SK-N-DZ (cell line): ENCODE results near the gene WWOX.

Experiments
- DNase-seq: peaks from one replicate; pipeline ENCODE4 v3.0.0-alpha.2; 2015; ENCODE audit warnings: low spot score

Gene WWOX

DNA sequence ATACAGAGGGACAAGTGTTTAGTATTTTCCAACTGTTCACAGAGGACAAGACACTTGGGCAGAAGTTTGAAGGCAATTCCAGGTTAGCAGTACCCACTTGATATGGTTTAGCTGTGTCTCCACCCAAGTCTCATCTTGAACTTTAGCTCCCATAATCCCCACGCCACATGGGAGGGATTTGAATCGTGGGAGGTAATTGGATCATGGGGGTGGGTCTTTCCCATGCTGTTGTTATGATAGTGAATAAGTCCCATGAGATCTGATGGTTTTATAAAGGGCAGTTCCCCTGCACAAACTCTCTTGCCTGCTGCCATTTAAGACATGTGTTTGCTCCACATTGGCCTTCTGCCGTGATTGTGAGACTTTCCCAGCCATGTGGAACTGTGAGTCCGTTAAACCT, 832.2 kb downstream of the WWOX start:
- DNase-seq = no peak

DNA sequence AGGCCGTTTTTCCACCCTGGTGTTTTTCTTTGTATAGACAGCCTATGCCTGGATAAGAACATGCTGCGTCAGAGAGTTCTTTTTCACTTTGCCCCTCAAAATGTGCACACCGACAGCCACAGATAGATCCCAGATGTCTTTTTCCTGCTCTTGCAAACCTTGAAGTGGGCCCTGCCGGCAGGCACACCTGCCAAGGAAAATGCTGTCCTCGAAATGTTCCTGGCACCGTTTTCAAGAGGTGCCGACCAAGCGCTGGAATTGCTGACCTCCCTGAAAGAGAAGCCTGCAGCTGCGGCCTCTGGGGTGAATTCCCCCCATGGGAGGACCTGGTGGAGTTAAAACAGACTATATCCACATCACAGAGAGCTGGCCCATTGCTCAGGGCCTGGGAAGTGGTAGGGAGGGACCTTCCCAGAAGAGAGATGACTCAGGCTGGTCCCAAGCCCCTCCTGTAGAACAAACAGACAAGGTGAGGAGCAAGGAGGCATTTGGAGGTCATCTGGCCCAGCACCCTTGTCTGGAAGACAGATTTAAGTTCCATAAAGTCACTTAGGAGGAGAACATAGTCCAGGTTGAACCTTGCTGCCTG, 833.0 kb downstream of the WWOX start:
- DNase-seq = no peak

DNA sequence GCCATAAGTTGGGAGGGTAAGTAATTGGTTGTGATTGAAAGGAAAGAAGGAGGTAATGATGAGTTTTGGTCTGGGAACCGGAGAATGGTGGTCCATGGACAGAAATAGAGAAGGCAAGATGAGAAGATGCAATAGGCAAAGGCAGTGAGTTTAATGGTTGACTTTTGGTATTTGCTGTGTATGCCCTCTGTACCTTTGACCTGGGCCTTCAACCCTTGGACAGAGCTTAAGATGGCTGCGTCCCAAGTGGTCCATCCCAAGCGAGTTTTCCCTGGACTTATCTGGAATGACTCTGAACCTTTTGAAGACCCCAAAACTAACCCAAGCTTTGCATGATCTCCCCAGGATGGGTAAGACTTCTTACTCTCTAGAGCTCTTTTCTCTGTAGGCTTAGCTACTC, 836.6 kb downstream of the WWOX start:
- DNase-seq = no peak

DNA sequence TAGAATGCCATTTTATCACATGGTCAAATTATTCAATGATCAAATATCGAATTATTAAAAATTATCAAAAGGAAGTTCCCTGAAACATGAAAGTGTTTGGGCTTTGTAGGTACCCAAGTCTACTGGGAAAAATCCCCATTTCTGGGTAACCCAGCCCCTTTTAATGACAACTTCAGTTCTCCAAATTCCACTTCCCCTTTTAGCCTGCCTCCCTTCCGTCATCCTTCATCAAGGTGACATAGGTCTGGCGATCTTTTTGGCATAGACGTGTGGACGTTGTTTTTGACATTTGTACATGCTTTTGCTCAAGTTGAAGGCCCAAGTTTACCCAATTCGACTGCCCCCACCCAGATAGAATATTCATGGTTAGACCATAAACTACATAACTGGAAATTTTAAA, 840.1 kb downstream of the WWOX start:
- DNase-seq = no peak

DNA sequence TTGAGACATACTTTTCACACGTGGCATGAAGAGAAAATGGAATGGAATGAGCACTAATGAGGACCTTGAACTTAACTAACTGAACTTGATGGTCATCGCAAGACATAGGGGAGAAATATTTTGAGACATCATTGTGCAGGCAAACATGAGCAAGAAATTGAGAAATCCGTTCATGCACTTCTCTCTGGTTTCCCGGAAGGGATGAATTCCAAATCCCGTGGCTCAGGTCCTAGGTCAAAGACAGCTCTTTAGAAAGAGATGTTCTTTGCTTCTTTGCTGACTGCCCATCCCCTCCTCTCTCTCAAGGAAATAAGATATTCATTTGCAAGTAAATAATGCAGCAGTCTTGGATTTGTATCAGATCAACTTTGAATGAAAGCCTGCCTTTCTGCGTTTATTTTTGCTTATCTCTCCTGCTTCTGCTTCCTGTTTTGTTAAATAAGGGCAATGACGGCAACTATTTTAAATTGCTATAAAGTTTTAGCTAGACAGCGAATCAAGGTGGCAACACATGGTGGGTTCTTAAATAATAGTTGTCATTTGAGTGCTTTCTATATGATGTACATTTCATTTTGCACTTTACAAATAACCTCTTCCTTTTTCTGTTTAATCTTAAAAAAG, 843.3 kb downstream of the WWOX start:
- no peak for DNase-seq

DNA sequence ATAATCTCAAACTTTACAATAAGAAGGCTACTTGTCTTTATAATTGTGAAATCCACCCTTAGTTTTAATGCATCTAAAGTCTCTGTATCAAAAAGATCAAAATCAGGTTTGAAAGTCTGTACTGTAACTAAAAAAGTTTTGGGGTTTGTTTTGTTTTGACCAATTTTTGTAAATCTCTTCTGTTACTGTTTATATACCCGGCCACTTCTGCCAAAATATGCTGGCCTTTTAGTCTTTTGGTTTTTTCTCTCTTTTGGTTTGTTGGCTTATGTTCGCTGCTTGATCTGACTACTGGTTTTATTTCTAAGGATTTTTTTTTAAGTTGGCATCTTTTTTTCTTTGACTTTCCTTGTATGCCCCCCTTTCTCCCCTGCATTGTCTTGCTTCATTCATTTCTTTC, 845.9 kb downstream of the WWOX start:
- DNase-seq = no peak

DNA sequence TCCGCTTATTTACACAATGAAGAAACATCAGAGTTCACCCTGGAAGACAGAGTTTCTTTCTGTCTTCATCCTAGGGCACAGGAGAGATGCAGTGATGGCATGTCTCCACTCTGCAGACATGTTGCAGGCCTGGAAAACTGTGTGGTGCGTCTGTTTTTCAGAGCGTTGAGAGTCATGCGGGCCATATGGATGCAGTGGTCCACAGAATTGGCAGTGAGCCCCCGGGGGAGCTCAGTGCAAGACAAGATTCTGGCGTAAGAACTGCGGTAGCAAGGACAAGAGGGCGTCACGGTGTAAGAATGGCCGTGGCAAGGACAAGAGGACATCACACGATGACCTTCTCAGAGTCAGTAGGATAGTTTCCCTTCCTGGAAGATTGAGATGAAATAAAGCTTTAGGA, 847.1 kb downstream of the WWOX start:
- DNase-seq = peak; percentile 47

DNA sequence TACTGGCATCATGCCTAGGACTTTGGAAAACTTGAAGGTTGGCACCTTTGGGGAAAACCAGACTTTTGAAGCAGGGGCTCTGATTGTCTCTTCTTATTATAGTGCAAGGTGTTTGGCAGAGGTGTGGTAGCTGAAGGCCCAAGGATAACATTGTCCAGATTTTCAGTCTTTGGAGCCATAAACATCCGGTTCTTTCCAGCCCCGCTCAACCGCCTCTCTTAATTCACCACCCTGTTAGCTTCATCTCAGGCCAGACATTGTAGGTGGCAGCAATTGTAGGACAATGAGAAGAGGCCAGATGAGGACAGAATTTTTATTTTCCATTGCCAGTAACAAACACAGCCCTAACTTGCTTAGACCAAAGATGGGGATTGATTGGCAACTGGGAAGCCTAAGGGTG, 851.3 kb downstream of the WWOX start:
- no peak for DNase-seq

DNA sequence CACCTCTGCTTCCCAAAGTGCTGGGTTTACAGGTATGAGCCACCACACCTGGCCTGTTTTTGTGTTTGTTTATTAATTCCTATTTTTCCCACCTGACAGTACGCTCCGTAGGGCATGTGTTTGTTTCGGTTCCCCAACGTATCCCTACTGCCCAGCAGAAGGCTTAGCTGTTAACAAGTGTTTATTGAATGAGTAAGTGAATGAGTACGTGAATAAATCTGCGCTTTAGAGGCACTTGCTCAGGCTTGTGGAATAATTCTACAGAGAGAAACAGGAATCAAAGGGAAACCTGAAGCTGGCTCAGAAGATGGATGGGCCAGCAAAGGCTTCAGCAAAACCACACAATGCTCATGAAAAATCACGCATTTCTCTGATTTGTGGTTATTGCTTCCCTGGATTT, 853.2 kb downstream of the WWOX start:
- no peak for DNase-seq

DNA sequence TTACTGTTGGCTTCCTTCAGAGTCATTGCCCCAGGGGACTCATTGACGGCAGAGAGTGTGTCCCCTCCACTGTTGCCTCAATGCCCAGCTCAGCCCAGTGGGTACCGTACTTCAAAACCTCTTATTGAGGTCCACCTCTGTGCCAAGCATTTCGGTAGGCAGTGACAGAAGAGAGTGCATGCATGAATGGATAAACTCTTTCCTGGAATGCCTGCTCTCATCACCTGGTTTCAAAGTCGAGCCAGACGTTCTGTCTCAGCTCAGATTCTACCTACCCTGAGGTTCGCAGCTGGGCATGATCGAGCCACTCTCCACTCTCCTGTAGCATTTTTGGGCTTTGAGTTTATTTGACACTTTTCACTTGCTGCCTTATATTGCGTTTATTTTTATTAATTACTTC, 854.1 kb downstream of the WWOX start:
- no peak for DNase-seq

DNA sequence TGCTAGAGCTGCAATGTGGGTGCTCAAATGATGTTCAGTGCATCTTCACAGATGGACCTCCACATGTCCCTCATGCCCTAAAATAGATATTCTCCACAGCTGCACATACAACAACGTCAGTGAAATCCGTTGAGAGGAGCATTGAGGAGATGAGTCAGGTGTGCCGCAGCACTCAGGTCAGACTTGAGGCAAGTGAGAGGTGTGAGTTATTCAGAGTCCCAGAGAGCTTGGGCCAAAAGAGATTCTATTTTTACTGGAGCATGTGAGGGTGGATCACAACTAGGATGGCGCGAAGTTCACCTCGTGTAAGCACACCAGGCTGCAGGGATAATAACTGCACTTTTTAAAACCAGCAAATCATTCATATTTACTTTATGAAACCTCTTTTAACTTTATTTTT, 855.8 kb downstream of the WWOX start:
- DNase-seq = no peak

DNA sequence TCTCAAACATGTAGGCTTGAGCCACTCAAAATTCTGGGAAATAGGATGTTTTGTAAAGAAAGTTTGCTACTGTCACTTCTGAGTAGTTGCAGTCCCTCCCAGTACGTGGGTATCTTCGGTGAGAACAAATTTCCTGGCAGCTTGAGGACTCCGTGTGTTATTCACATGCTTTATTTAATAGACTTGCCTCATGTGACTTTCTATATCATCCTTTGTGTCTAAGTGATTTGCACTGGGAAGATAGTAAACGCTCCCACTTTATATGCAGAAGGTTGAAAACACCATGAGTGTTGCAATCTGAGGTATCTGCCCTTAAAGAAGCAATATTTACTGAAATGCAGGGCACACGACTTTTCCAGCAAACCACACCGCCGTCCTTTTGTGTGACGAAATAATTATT, 857.4 kb downstream of the WWOX start:
- no peak for DNase-seq

DNA sequence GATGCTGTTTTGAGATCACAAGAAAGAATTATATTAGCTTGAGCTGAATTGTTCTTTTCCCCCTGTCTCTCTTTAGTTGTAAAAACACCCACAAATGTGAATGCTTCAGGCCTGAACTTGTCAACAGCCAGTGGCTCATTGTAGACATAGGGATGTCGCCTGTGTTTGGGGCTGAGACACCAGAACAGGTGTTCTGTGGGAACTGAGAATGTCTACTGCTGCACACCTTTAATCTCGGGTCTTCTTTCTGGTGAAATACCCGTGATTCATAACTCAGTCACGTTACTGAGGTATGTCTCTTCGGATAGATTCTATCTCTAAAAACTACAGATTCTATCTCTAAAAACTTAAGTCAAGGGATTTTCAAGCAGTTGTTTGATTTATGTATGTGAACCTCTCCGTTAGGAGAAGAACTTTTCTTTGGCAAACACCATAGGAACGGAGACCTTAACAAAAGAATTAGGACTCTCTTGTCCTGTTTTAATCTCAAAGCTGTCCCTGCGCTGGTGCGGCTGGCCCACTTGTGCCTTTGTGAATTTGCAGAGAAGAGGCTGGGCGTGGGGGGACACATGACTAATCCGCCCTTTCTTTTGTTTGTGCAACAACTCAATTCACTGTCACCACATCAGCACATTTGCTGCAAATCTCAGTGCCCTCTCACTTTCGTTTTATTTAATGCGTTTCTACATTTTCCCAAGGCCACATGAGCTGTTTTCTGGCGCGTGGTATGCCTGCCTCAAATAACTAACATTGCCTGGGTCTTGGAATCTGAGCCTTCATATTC, 858.1 kb downstream of the WWOX start:
- no peak for DNase-seq

DNA sequence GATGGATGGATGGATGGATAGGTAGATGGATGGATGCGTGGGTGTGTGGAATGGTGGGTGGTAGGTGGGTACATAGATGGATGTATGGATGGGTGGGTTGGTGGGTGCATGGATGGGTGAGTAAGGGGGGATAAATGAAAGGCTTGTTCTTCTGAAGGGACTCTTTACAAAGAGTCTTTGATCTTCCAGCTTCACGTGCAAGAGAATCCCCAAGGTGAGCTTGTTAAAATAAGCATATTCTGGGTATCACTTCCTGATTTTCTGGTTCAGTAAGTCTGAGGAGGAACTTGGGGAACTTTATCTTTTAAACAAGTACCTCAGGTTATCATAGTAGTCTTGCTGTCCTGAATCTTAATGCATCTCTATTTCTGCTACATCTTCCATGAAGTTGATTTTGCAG, 862.0 kb downstream of the WWOX start:
- DNase-seq = no peak

DNA sequence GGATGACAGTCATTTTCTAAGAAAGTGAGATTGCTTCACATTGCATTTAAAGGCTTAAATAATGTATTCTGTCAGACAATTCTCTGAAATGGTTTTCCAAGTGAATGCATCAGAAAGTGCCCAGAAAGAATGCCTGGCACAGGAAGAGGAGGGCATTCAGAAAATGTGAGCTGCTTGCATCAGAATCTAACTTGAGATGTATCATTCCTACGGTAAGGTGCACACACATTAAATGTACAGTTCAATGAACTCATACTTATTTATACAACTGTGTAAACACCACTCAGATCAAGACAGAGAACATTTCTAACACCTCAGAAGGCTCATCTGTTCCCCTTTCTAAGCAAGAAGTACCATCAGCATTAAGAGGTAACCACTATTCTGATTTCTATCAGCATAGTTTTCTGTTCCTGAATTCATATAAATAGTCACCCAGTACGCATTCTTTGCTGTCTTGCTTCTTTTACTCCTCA, 863.0 kb downstream of the WWOX start:
- DNase-seq = no peak

DNA sequence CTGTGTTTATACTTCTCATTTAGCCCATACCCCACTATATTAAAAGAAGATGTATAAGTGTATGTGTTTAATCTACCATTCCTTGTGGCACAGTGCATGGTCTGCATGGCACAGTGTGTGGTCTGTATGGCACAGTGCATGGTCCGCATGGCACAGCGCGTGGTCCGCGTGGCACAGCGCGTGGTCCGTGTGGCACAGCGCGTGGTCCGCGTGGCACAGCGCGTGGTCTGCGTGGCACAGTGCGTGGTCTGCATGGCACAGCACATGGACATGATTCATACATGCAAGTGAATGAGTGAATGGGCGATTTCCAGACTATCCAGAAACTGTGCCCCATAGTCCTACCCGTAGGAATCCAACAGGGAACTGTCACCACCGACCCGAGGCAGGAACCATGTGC, 868.5 kb downstream of the WWOX start:
- no peak for DNase-seq

DNA sequence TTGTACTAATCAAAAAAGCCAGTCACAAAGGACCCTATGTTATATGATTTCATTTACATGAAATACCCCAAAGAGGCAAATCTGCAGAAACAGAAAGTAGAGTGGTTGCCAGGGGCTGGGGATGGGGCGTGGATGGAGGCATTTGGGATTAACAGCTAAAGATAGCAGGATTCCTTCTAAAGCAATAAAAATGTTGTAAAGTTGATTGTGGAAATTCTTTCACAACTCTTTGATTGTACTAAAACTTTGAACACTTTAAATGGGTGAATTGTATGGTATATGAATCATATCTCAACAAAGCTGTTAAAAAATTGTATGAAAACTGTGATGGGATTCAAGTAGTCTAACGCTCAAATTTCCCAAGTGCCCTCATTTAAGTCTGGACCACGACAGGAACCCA, 870.3 kb downstream of the WWOX start:
- DNase-seq = no peak

DNA sequence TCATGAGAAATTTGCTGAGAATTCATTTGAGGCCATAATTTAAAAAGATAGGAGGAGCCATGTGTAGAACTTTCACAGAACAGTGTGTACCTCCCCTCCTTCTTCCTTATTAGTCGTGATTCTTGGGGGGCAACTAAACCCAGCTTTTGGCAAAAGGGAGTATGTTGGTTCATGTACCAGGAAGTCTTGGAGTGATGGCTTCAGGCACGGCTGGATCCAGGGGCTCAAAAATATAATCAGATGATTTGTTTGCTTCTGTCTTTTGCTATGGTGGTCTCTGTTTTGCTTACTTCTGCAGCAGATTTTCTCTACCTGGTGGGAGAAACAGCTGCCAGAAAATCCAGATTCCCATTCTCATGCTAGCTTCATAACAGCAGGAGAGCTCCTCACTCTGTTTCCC, 871.2 kb downstream of the WWOX start:
- no peak for DNase-seq

DNA sequence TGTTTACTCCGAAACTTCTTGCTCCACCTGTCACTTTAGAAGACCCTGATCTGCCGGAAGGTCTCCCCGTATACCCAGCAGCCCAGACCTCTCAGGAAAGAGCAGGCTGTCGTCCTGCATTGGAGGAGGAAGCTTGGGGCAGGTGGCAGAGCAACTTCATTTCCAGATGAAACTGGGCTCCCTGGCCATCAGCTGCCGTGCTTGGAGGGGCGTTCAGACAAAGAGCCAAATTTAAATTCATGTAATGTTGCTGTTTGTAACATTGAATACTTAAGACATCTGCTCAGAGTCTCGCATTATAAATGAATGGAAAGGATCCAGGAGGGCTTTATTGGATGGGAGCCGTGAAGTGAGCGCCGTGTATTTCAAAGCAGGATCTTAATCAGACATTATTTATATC, 872.6 kb downstream of the WWOX start:
- DNase-seq = no peak

DNA sequence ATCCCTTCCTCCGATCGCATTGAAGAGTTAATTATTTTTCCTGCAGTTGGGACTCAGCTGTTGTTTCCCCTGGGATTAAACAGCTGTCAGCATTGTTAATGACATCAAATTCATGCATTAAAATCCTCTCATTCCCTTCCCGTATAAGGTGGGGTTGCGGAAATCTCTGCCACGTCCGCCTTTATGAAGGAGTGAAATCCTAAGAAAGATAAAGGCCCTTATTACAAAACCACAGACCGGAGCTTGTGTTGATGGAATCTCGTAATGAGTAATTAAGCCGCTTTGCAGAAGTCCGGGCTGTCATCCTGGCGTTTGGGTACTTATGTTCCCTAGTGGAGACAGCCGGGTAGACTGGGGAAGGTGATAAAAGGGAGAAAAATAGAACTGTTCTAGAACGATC, 873.5 kb downstream of the WWOX start:
- no peak for DNase-seq

DNA sequence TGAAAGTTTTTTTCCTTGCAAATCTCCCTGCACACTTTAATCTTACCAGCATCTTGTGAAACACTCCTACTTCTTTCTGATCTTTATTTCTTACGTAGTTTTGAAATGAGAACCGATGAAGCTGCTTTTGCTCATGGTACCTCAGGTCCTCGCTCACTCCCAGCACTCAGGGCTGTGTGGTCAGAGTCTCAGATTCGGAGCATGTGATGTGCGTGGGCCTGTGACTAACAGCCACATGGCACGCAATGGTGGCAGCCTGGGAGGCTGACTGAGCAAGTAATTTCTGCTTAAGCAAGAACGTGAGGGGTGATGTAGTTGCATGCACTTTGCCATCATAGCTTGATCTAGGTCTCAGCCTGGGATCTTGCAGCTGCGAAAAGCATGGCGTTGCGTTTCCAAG, 876.8 kb downstream of the WWOX start:
- no peak for DNase-seq

DNA sequence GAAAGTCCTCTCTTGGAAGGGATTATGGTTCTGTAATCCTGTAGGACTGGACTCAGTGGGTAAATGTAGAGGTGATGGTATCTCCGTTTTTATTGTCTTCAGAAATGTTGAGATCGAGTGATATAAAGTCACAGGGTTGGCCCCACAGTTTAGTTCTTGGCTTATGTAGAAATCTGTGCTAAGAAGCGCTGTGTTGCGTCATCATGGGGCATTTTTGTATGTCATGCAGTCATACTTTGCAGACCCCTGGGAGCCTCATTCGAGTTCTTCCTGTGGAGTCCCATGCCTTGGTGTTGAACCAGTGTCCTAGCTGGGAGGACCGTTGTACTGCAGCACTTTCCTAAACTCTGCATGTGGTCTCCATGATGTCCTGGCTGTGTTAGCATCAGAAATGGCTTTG, 881.4 kb downstream of the WWOX start:
- DNase-seq = no peak

DNA sequence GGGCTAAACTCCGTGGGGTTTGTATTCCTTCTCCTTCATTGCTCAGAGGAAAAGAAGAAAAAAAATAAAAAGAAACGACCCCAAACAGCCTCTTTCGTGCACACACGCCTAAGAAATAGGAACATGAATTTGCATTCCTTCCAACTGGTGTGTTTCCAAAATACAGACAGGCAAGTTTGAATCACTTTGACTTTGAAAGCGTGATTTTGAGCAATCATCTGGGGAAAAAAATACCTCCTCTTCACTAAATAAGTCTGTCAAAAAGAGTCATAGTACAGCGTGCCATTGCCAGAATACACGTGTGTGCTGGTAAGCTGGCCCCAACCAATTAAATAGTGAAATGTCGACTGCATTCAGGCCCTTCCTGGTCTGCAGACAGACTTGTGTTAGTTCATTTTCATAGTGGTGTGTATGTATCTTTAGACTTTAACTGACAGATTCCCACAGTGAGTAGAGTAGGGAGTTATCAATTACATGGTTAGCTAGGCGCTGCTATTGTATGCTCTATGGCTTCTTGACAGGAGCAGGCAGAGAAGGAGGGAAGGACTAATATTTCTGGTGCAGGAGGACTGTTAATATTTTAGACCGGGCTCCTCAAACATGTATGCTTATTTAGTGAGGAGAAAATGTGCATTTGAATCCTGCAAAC, 882.8 kb downstream of the WWOX start:
- DNase-seq = no peak
